ENCODE data around the gene BBC3. TPM values are rescaled to one million over a fixed set of nuclear protein-coding genes. Genes with fewer than 3 reads are reported as not detected.

BBC3 gene
- total RNA-seq, 4 donors from 2014 or later: 3.4 to 7.6 (median 4.2) TPM

DNA sequence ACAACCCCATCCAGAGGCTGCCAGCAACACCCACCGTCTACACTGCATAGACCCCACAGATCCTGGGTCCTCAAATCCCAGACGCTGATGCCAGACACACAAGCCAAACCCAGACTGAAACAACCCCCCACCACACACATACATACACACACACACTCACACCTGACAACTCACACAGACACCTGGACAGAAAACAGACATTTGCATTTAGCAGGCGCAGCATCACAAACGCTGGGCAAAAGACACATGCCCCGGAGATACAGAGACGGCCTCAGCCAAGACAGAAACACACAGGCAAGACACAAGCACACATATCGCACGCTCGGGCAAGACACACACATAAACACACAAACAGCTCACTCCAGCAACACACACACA lies 1.3 kb downstream of the BBC3 start:
- ATAC-seq (no peak), DNase-seq (no peak)
- Histone ChIP-seq H3K27ac (peak overlapping the region; percentile 98 to 100 (median 100)), H3K9me3 (no peaks in the 10 kb centered on the region), H3K36me3 (no peaks in the 10 kb centered on the region), H3K4me1 (peaks cover 26 to 31% of the 10 kb centered on the region in 2 donors), H3K4me3 (peak overlapping the region; percentile 84 to 100 (median 90)), H3K27me3 (no peaks in the 10 kb centered on the region)
- intact Hi-C loops (cut with DNase I; ENCODE audit: low total_unique reads) (loop anchor here (5.0 kb wide), 1 partner anchor 252 kb away; no protein-coding TSS in a partner anchor), in situ Hi-C loops (cut with MboI; ENCODE audit: low sequenced_read_pairs in 4 of 4) (no loop called here)
- TF ChIP-seq CTCF (IDR thresholded peaks at IDR 0.05 in 4 of 5, conservative IDR thresholded peaks at IDR 0.05 in 1 of 5) (no peak), POLR2A (IDR thresholded peaks at IDR 0.05) (peak in 1 of 2 donors; percentile 46)

DNA sequence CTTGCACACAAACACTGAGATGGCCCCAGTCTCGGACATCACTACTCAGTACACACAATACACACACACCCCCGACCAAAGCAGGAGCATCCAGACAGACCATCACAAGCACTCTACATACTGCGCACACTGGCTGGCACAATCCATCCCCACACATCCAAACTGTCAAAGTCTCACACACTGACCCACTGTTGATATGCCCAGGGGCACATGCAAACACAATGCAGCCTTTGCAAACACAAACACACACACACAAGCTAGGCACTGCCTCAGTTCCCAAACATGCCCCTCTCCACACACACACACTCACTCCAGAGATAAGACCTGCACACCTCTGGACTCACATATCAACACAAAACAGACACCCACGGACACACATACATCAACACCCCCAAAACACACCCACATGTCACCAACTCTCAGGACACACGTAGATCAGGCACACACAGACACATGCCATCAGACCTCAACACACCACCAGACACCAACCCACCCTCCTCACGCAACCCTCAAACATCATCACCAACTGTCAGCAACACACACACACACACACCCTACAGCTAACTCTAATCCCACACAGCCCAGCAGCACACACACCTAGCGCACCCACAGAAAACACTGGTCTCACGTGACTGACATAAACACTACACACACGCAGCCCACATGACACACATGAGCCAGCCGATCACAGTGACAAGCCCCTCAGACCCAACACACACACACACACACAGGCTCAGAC lies 1.9 kb downstream of the BBC3 start:
- Histone ChIP-seq H3K27me3 (no peaks in the 10 kb centered on the region), H3K4me3 (peak overlapping the region; percentile 84 to 100 (median 90)), H3K4me1 (peaks cover 26 to 31% of the 10 kb centered on the region in 2 donors), H3K27ac (peak overlapping the region; percentile 98 to 100 (median 100)), H3K36me3 (no peaks in the 10 kb centered on the region), H3K9me3 (no peaks in the 10 kb centered on the region)
- DNase-seq (peak; percentile 31 to 57), ATAC-seq (no peak)
- in situ Hi-C loops (cut with MboI; ENCODE audit: low sequenced_read_pairs in 4 of 4) (no loop called here), intact Hi-C loops (cut with DNase I; ENCODE audit: low total_unique reads) (loop anchor here (5.0 kb wide), 1 partner anchor 252 kb away; no protein-coding TSS in a partner anchor)
- TF ChIP-seq POLR2A (IDR thresholded peaks at IDR 0.05): peak; percentile 37 to 73
- TF ChIP-seq CTCF (IDR thresholded peaks at IDR 0.05 in 4 of 5, conservative IDR thresholded peaks at IDR 0.05 in 1 of 5): no peak

DNA sequence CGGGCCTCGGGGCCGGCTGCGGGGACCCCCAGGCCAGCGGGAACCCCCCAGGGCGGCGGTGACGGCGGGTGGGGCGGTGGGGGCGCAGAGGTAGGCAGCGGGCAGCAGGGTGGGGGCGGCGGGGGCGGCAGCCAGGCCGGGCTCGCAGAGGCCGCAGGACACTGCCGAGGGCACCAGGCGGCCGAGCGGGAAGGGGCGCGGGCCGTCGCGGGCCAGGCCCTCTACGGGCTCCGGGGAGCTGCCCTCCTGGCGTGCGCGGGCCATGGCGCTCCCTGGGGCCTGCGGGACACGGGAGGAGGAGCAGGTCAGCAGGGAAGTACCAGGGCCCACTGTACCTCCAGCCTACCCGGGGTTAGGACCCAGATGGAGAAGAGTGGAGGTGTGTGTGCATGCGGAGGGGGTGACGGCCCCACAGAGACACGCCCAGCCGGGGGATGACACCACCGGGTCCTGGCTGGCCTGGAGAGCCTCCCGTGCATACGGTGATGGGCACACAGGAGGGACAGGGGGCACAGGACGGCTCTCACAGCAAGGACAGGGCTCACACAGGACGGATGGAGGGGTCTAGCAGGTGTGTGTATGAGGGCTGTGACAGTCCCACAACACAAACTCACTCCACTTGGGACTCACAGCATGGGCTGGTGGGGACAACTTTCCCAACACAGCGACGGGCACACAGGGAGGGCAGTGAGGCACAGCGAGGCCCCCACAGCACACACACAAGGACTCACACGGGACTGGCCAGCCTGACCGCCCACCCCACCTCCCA lies 2.6 kb downstream of the BBC3 start:
- Histone ChIP-seq H3K36me3 (no peaks in the 10 kb centered on the region), H3K27me3 (no peaks in the 10 kb centered on the region), H3K9me3 (no peaks in the 10 kb centered on the region), H3K27ac (peak overlapping the region; percentile 98 to 100 (median 100)), H3K4me1 (peaks cover 26 to 31% of the 10 kb centered on the region in 2 donors), H3K4me3 (peak overlapping the region; percentile 72 to 100 (median 86))
- intact Hi-C loops (cut with DNase I; ENCODE audit: low total_unique reads): loop anchor here (5.0 kb wide), 1 partner anchor 251 kb away; no protein-coding TSS in a partner anchor
- in situ Hi-C loops (cut with MboI; ENCODE audit: low sequenced_read_pairs in 4 of 4): no loop called here
- DNase-seq (peak; percentile 44 to 76), ATAC-seq (peak in 1 of 2 donors; percentile 2)
- TF ChIP-seq CTCF (IDR thresholded peaks at IDR 0.05 in 4 of 5, conservative IDR thresholded peaks at IDR 0.05 in 1 of 5) (no peak), POLR2A (IDR thresholded peaks at IDR 0.05) (peak; percentile 4 to 61)

DNA sequence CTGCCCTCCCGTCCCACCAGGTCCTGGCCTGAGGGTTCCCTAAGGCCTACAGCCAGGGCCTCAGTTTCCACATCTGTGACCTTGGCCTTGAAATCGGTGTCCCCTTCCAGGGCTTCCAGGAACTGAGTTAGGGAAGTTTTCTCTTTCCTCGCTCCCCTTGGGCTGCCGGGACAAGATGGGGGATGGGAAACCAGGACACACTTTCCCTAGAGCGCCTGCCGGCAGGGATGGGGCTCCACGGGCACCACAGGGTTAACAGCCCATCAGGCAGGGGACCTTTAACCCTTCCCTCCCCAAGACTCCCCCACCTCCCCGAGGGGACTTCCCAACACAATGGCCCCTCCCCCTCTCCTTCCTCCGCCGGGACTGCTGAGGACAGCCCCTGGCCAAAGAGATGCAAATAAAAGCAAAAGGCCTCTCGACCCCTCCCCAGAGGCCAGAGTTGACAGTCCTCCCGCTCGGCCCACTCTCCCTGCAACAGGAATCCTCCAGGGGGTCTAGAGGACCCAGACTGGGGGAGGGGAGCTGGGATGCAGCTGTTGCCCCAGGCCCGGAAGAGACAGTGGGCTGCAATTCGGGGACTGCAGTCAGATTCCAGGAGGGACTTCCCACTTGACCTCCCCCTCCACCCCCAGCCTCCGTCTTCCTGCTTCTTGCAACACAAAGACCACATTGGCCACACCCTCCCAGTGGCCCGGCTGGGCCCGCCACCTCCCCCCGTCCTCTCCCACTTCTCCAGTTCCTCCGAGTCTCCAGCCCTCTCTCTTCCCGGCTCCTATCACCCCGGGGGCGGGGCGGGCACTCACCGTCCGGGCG lies 3.4 kb downstream of the BBC3 start:
- peaks cover 26 to 31% of the 10 kb centered on the region in 2 donors for H3K4me1 ChIP-seq
- intact Hi-C loops (cut with DNase I; ENCODE audit: low total_unique reads): loop anchor here (2.0 to 5.0 kb wide), 2 partner anchors 115 to 250 kb away; partner anchors contain the start of gene ZC3H4
- in situ Hi-C loops (cut with MboI; ENCODE audit: low sequenced_read_pairs in 4 of 4): no loop called here

More for the DNA sequence above, 3.4 kb downstream of the BBC3 start:
- H3K27me3 ChIP-seq: no peaks in the 10 kb centered on the region
- peak; percentile 24 to 35 for ATAC-seq
- peak overlapping the region; percentile 98 to 100 (median 100) for H3K27ac ChIP-seq
- TF ChIP-seq CTCF (IDR thresholded peaks at IDR 0.05 in 4 of 5, conservative IDR thresholded peaks at IDR 0.05 in 1 of 5) (no peak), POLR2A (IDR thresholded peaks at IDR 0.05) (peak; percentile 66 to 70)
- no peaks in the 10 kb centered on the region for H3K9me3 ChIP-seq
- peak overlapping the region; percentile 72 to 100 (median 86) for H3K4me3 ChIP-seq
- peak; percentile 85 to 94 for DNase-seq
- peaks cover 0 to 1% of the 10 kb centered on the region in 2 donors for H3K36me3 ChIP-seq

All from gastrocnemius medialis (tissue), 4 donors.